NB4 (cell line): ENCODE results near the gene GABBR2.

Experiments used
- POLR2A ChIP-seq: IDR thresholded peaks from 2 replicates; pipeline ENCODE4 v1.6.1; 2011; ENCODE audit warnings: mild to moderate bottlenecking; ENCODE audit not compliant: insufficient read length; ENCODE audit errors: extremely low read depth
- TF ChIP-seq, protein P1 (sequence below): IDR thresholded peaks from one replicate; pipeline ENCODE4 v1.5.1; 2012; ENCODE audit warnings: low read depth, low read length

DNA sequence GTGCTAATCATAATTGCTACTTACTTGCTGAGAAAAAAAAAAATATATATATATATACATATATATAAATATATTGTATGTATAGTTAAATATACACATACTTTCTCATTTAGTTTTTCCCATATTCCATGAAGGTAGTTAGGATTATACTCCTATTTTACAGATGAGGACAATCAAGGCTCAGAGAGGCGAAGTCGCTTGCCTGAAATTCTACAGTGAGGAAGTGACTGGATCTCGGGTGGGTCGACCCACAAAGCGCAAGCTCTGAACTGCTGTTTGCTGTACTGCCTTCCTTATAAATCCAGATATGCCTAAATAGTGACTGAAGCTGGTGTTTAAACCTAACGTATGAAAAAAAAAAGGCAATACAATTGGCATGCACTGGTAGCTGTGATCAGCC is 305.0 kb downstream of the GABBR2 start:
- TF ChIP-seq, protein P1, sequence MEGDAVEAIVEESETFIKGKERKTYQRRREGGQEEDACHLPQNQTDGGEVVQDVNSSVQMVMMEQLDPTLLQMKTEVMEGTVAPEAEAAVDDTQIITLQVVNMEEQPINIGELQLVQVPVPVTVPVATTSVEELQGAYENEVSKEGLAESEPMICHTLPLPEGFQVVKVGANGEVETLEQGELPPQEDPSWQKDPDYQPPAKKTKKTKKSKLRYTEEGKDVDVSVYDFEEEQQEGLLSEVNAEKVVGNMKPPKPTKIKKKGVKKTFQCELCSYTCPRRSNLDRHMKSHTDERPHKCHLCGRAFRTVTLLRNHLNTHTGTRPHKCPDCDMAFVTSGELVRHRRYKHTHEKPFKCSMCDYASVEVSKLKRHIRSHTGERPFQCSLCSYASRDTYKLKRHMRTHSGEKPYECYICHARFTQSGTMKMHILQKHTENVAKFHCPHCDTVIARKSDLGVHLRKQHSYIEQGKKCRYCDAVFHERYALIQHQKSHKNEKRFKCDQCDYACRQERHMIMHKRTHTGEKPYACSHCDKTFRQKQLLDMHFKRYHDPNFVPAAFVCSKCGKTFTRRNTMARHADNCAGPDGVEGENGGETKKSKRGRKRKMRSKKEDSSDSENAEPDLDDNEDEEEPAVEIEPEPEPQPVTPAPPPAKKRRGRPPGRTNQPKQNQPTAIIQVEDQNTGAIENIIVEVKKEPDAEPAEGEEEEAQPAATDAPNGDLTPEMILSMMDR: no peak
- no peak for TF ChIP-seq POLR2A
